A549 (cell line): Measurements from ENCODE around the gene YRDC. TPM values are rescaled to one million over a fixed set of nuclear protein-coding genes. Genes with fewer than 3 reads are reported as not detected.
A peak's percentile ranks its signal among the peaks of the same experiment; 100 is the strongest.

Experiments used
- ATAC-seq, 2 experiments: fragments of 200-7000 bp in 1 of 2; fragments of >200 bp in 1 of 2; cut with Nextera tagmentation in 1 of 2; cut with Tn5 transposase in 1 of 2; 3 replicates each; pipeline versions ENCODE4 v1.8.0 to v1.9.1; 2018 to 2020; ENCODE audit warnings: mild to moderate bottlenecking in 1 of 2, moderate library complexity in 1 of 2
- CTCF ChIA-PET: fragments of 300-600 bp; sonication (Branson Sonifier 250); formaldehyde crosslinking; extraction: SDS; loops from one replicate; lab custom pipeline; 2021; ENCODE audit warnings: antibody characterized with exemption, inconsistent platforms; lab: Yijun Ruan, JAX
- POLR2A ChIA-PET: fragments of 350-600 bp; formaldehyde crosslinking; extraction: SDS; loops from one replicate; lab custom pipeline; 2021; ENCODE audit warnings: antibody characterized with exemption, inconsistent platforms; lab: Yijun Ruan, JAX
- DNase-seq, 2 experiments: peaks; one replicate each; pipeline versions ENCODE4 v3.0.0 to v3.0.0-alpha.2; 2011 to 2016; ENCODE audit warnings: low read depth in 1 of 2, low spot score in 1 of 2
- FAIRE-seq: peaks from 2 replicates; lab custom pipeline; 2011; peaks lifted over from hg19 to GRCh38; lab: Jason Lieb, UNC
- H3K27ac ChIP-seq, 2 experiments: fragments of >200 bp; sonication (Bioruptor Twin); formaldehyde crosslinking; 3 replicates each; pipeline ENCODE4 v1.5.1; 2016 to 2017
- H3K4me1 ChIP-seq: fragments of >200 bp; sonication (Bioruptor Twin); formaldehyde crosslinking; 3 replicates; pipeline ENCODE4 v1.6.1; 2016
- H3K4me2 ChIP-seq: fragments of >200 bp; sonication (Bioruptor Twin); formaldehyde crosslinking; 3 replicates; pipeline ENCODE4 v1.6.1; 2016
- H3K4me3 ChIP-seq: fragments of >200 bp; sonication (Bioruptor Twin); formaldehyde crosslinking; 3 replicates; pipeline ENCODE4 v1.5.1; 2016
- H3K9me3 ChIP-seq: fragments of >200 bp; sonication (Bioruptor Twin); formaldehyde crosslinking; 3 replicates; pipeline ENCODE4 v1.6.1; 2016
- BHLHE40 ChIP-seq: IDR thresholded peaks from 2 replicates; pipeline ENCODE4 v1.6.1; 2012; ENCODE audit warnings: low read depth, low read length, inconsistent platforms
- CHD4 ChIP-seq: fragments of 200-600 bp; sonication (generic); IDR thresholded peaks from 2 replicates; pipeline ENCODE4 v1.6.1; 2016; ENCODE audit warnings: antibody characterized with exemption, mild to moderate bottlenecking, borderline replicate concordance
- EHMT2 ChIP-seq: fragments of 200-600 bp; sonication (generic); IDR thresholded peaks from 2 replicates; pipeline ENCODE4 v1.6.1; 2016; ENCODE audit warnings: antibody characterized with exemption, low read depth, mild to moderate bottlenecking, moderate library complexity
- FOSL2 ChIP-seq, 2 experiments: fragments of 450-650 bp in 1 of 2; fragments of >200 bp in 1 of 2; sonication (Bioruptor Twin) in 1 of 2; formaldehyde crosslinking; IDR thresholded peaks; 2 replicates each; pipeline versions ENCODE4 v1.5.0 to v1.6.1; 2016 to 2020; ENCODE audit warnings: mild to moderate bottlenecking in 1 of 2, moderate library complexity in 1 of 2
- GATA3 ChIP-seq: IDR thresholded peaks from 2 replicates; pipeline ENCODE4 v1.6.1; 2012; ENCODE audit warnings: borderline replicate concordance
- HDAC2 ChIP-seq: fragments of 200-600 bp; sonication (generic); IDR thresholded peaks from 2 replicates; pipeline ENCODE4 v1.6.1; 2016
- HEYL ChIP-seq: fragments of 250-450 bp; sonication (Bioruptor Pico); IDR thresholded peaks from 2 replicates; pipeline ENCODE4 v1.8.0; 2021; ENCODE audit warnings: mild to moderate bottlenecking, moderate library complexity
- HOXB13 ChIP-seq: fragments of 250-450 bp; sonication (Bioruptor Pico); IDR thresholded peaks from 2 replicates; pipeline ENCODE4 v1.5.0; 2020; ENCODE audit warnings: low read depth, mild to moderate bottlenecking, moderate library complexity
- HOXB5 ChIP-seq: fragments of 250-450 bp; sonication (Bioruptor Pico); IDR thresholded peaks from 2 replicates; pipeline ENCODE4 v1.5.0; 2020; ENCODE audit warnings: mild to moderate bottlenecking, moderate library complexity
- JUN ChIP-seq, 2 experiments: fragments of >200 bp; sonication (Bioruptor Twin); formaldehyde crosslinking; IDR thresholded peaks; 2 replicates in 1 of 2; 3 replicates in 1 of 2; pipeline ENCODE4 v1.6.1; 2016 to 2017
- MYC ChIP-seq: IDR thresholded peaks from 2 replicates; pipeline ENCODE4 v1.6.1; 2012; ENCODE audit warnings: mild to moderate bottlenecking, inconsistent platforms, low read length, improper control_type of control experiment, borderline replicate concordance
- NR3C1 ChIP-seq: fragments of >200 bp; sonication (Bioruptor Twin); formaldehyde crosslinking; IDR thresholded peaks from 3 replicates; pipeline ENCODE4 v1.6.1; 2017
- PHF8 ChIP-seq: fragments of 200-600 bp; sonication (generic); IDR thresholded peaks from 2 replicates; pipeline ENCODE4 v1.6.1; 2016; ENCODE audit warnings: low read depth, mild to moderate bottlenecking, antibody characterized with exemption, moderate library complexity, borderline replicate concordance
- POLR2A ChIP-seq: IDR thresholded peaks from 2 replicates; pipeline ENCODE4 v1.6.1; 2012; ENCODE audit warnings: mild to moderate bottlenecking, low read length
- POLR2AphosphoS2 ChIP-seq: conservative IDR thresholded peaks from 2 replicates; pipeline ENCODE4 v1.6.1; 2012; ENCODE audit warnings: low read length, improper control_type of control experiment, inconsistent platforms
- RAD21 ChIP-seq, 2 experiments: fragments of >200 bp in 1 of 2; sonication (Bioruptor Twin) in 1 of 2; formaldehyde crosslinking in 1 of 2; IDR thresholded peaks in 1 of 2; conservative IDR thresholded peaks in 1 of 2; 2 replicates in 1 of 2; 3 replicates in 1 of 2; pipeline ENCODE4 v1.6.1; 2012 to 2018; ENCODE audit warnings: inconsistent platforms in 1 of 2
- RFX5 ChIP-seq: fragments of 450-650 bp; IDR thresholded peaks from 2 replicates; pipeline ENCODE4 v1.7.1; 2014; ENCODE audit warnings: antibody characterized with exemption, mild to moderate bottlenecking, moderate library complexity
- SMC3 ChIP-seq: fragments of >200 bp; sonication (Bioruptor Twin); formaldehyde crosslinking; IDR thresholded peaks from 3 replicates; pipeline ENCODE4 v1.6.1; 2018; ENCODE audit warnings: inconsistent platforms
- SREBF2 ChIP-seq: fragments of 450-650 bp; IDR thresholded peaks from 2 replicates; pipeline ENCODE4 v1.6.1; 2014; ENCODE audit warnings: mild to moderate bottlenecking, moderate library complexity
- WGBS: methylation state at CpG from one replicate; pipeline ENCODE4 v1.1.6; 2017; ENCODE audit errors: missing lambda C conversion rate; 5-methylcytosine and 5-hydroxymethylcytosine counted together
- polyA plus RNA-seq, 4 experiments: library from polyadenylated mRNA; depleted of rRNA in 3 of 4; stranded (reverse); fragments of >200 nt; fragmentation: RNase III in 1 of 4; extraction: RNeasy Plus Mini Kit Qiagen cat#74134 plus additional on column Dnase treatment in 1 of 4; gene quantifications; 2 replicates in 3 of 4; 3 replicates in 1 of 4; pipeline ENCODE4 v1.2.3, GENCODE V29; 2011 to 2017
- TF ChIP-seq, protein P1 (sequence below): fragments of 450-650 bp; IDR thresholded peaks from 2 replicates; pipeline ENCODE4 v1.6.1; 2014; ENCODE audit warnings: antibody characterized with exemption
- TF ChIP-seq, protein P2 (sequence below): fragments of 150-350 bp; IDR thresholded peaks from 2 replicates; pipeline ENCODE4 v1.6.1; 2014; ENCODE audit warnings: low read depth, mild to moderate bottlenecking, low read length
- TF ChIP-seq, protein P3 (sequence below): fragments of 250-450 bp; sonication (Bioruptor Pico); IDR thresholded peaks from 2 replicates; pipeline ENCODE4 v1.5.0; 2020; ENCODE audit warnings: low read depth, mild to moderate bottlenecking, moderate library complexity
- TF ChIP-seq, protein P4 (sequence below): fragments of >200 bp; sonication (Bioruptor Twin); formaldehyde crosslinking; IDR thresholded peaks from 2 replicates; pipeline ENCODE4 v1.6.1; 2016
- TF ChIP-seq, protein P5 (sequence below): IDR thresholded peaks from 2 replicates; pipeline ENCODE4 v1.6.1; 2012
- TF ChIP-seq, protein P6 (sequence below): fragments of 250-450 bp; sonication (Bioruptor Pico); IDR thresholded peaks from 2 replicates; pipeline ENCODE4 v1.5.0; 2021; ENCODE audit warnings: mild to moderate bottlenecking, moderate library complexity, borderline replicate concordance

YRDC gene
- polyA plus RNA-seq, 2 of the 4 experiments (the other 2 are of a cell fraction), result 12.3 to 21.0 TPM

DNA sequence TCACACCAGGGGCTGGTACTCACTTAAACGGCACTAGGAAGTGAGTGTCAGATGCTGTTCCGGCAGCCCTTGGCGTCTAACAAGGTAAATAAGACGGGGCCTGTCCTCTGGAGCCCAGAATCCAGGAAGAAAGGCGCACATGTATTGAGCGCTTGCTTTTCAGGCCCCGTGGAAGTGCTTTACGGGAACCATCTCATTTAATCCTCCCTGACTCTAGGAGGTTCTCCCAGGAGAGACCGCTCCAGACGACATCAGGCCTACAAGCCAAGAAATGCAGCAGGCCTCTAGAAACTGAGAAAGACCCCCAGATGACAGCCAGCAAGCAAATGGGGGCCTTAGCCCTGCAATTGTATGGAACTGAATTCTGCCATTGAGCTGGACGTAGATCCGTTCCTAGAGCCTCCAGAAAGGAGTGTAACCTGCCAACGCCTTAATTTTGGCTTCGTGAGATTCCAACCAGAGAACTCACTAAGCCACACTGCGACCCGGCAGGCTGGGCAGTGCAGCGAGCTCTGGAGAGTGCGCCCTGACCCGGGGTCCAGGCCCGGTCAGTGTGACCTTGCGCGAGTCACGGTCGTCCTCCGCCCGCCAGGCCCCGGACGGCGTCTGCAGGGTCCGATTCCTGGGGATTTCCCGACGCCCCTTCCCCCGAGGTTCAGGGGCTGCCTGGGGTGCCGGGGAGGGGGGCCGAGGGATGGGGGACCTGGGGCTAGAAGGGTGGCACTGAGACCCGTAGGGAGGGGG is 14.9 kb downstream of the YRDC start:
- peak overlapping the region; percentile 76 for H3K4me3 ChIP-seq

DNA sequence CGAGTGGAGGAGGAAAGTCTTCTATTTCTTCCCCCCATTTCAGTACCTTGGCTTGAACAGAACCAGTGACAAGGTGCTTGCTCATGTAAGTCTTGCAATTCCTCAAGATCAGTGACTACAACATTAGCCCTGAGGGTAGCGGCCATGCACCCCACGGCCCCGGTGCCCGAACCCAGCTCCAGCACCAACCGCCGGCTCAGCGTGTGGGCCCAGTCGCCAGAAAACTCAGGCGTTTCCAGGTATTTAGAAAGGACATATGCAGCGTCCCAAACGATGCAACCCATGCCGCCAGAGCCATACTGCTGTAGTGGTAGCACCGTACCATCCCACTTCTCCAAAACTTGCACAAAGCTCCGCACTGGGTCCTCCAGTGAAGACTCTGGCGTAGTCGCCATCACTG is 25.5 kb downstream of the YRDC start:
- Histone ChIP-seq H3K9me3 (no peaks in the 10 kb centered on the region), H3K27ac (no peak overlapping the region), H3K4me3 (no peak overlapping the region), H3K4me2 (no peak overlapping the region), H3K4me1 (no peaks in the 10 kb centered on the region)
- ChIA-PET CTCF (no interaction called here), POLR2A (no interaction called here)
- 48% methylated on average over 15 of the region's 17 CpGs for WGBS
- no peak for TF ChIP-seq SMC3
- no peak for TF ChIP-seq GATA3
- no peak for TF ChIP-seq EHMT2
- no peak for TF ChIP-seq HDAC2
- no peak for TF ChIP-seq HEYL (CRISPR knock-in tag)
- TF ChIP-seq PHF8, result no peak
- TF ChIP-seq JUN (IDR thresholded peaks at IDR 0.05), result no peak
- TF ChIP-seq POLR2A, result no peak
- TF ChIP-seq, protein P1, sequence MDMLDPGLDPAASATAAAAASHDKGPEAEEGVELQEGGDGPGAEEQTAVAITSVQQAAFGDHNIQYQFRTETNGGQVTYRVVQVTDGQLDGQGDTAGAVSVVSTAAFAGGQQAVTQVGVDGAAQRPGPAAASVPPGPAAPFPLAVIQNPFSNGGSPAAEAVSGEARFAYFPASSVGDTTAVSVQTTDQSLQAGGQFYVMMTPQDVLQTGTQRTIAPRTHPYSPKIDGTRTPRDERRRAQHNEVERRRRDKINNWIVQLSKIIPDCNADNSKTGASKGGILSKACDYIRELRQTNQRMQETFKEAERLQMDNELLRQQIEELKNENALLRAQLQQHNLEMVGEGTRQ, result no peak
- TF ChIP-seq CHD4, result no peak
- TF ChIP-seq POLR2AphosphoS2, result no peak
- no peak for TF ChIP-seq SREBF2
- TF ChIP-seq, protein P2, sequence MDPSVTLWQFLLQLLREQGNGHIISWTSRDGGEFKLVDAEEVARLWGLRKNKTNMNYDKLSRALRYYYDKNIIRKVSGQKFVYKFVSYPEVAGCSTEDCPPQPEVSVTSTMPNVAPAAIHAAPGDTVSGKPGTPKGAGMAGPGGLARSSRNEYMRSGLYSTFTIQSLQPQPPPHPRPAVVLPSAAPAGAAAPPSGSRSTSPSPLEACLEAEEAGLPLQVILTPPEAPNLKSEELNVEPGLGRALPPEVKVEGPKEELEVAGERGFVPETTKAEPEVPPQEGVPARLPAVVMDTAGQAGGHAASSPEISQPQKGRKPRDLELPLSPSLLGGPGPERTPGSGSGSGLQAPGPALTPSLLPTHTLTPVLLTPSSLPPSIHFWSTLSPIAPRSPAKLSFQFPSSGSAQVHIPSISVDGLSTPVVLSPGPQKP, result no peak
- TF ChIP-seq RAD21 (conservative IDR thresholded peaks at IDR 0.05 in 1 of 2, IDR thresholded peaks at IDR 0.05 in 1 of 2), result no peak
- TF ChIP-seq FOSL2 (IDR thresholded peaks at IDR 0.05), result no peak
- TF ChIP-seq FOSL2 (CRISPR knock-in tag; IDR thresholded peaks at IDR 0.05), result no peak
- no peak for TF ChIP-seq HOXB13 (CRISPR knock-in tag)
- FAIRE-seq, result no peak
- no peak for ATAC-seq
- DNase-seq, result no peak

More for the DNA sequence above, 14.9 kb downstream of the YRDC start:
- ATAC-seq, result no peak
- Histone ChIP-seq H3K27ac (peak overlapping the region; percentile 91 to 95), H3K4me1 (peaks cover 5% of the 10 kb centered on the region; the same call in 1 of the 3 replicates), H3K9me3 (no peaks in the 10 kb centered on the region), H3K4me2 (peak overlapping the region; percentile 98)
- POLR2A ChIA-PET, result no interaction called here
- CTCF ChIA-PET, result no interaction called here
- DNase-seq, result no peak
- no peak for TF ChIP-seq BHLHE40
- no peak for TF ChIP-seq EHMT2
- TF ChIP-seq NR3C1, result no peak
- TF ChIP-seq HEYL (CRISPR knock-in tag), result no peak
- no peak for TF ChIP-seq RFX5
- no peak for TF ChIP-seq RAD21 (conservative IDR thresholded peaks at IDR 0.05 in 1 of 2, IDR thresholded peaks at IDR 0.05 in 1 of 2)
- TF ChIP-seq, protein P3, sequence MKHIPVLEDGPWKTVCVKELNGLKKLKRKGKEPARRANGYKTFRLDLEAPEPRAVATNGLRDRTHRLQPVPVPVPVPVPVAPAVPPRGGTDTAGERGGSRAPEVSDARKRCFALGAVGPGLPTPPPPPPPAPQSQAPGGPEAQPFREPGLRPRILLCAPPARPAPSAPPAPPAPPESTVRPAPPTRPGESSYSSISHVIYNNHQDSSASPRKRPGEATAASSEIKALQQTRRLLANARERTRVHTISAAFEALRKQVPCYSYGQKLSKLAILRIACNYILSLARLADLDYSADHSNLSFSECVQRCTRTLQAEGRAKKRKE (CRISPR knock-in tag), result no peak
- TF ChIP-seq, protein P4, sequence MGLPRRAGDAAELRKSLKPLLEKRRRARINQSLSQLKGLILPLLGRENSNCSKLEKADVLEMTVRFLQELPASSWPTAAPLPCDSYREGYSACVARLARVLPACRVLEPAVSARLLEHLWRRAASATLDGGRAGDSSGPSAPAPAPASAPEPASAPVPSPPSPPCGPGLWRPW, result no peak
- TF ChIP-seq HOXB5 (CRISPR knock-in tag), result no peak
- no peak for TF ChIP-seq POLR2A
- TF ChIP-seq, protein P5, sequence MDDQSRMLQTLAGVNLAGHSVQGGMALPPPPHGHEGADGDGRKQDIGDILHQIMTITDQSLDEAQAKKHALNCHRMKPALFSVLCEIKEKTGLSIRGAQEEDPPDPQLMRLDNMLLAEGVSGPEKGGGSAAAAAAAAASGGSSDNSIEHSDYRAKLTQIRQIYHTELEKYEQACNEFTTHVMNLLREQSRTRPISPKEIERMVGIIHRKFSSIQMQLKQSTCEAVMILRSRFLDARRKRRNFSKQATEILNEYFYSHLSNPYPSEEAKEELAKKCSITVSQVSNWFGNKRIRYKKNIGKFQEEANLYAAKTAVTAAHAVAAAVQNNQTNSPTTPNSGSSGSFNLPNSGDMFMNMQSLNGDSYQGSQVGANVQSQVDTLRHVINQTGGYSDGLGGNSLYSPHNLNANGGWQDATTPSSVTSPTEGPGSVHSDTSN, result no peak
- no peak for TF ChIP-seq MYC
- TF ChIP-seq SMC3, result no peak
- TF ChIP-seq, protein P6, sequence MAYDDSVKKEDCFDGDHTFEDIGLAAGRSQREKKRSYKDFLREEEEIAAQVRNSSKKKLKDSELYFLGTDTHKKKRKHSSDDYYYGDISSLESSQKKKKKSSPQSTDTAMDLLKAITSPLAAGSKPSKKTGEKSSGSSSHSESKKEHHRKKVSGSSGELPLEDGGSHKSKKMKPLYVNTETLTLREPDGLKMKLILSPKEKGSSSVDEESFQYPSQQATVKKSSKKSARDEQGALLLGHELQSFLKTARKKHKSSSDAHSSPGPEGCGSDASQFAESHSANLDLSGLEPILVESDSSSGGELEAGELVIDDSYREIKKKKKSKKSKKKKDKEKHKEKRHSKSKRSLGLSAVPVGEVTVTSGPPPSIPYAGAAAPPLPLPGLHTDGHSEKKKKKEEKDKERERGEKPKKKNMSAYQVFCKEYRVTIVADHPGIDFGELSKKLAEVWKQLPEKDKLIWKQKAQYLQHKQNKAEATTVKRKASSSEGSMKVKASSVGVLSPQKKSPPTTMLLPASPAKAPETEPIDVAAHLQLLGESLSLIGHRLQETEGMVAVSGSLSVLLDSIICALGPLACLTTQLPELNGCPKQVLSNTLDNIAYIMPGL, result no peak
- no peak for TF ChIP-seq PHF8
- FAIRE-seq, result no peak
- 90% methylated on average over 15 of the region's 36 CpGs for WGBS
